Osteoblast (primary cell): ENCODE results near the gene SLC22A12. TPM values are rescaled to one million over a fixed set of nuclear protein-coding genes. Genes with fewer than 3 reads are reported as not detected.
A peak's percentile ranks its signal among the peaks of the same experiment; 100 is the strongest.

ENCODE experiments used
- DNase-seq: peaks from one replicate; pipeline ENCODE4 v3.0.0; 2011; ENCODE audit warnings: low spot score, mixed read lengths; ENCODE audit not compliant: insufficient read length; ENCODE audit errors: missing footprints
- H2AFZ ChIP-seq: 2 replicates; pipeline ENCODE4 v1.6.0; 2011; ENCODE audit warnings: mild to moderate bottlenecking, low read length
- H3K27ac ChIP-seq: 2 replicates; pipeline ENCODE4 v1.5.1; 2011; ENCODE audit warnings: mild to moderate bottlenecking, low read depth, low read length, moderate library complexity
- H3K27me3 ChIP-seq: 2 replicates; pipeline ENCODE4 v1.6.0; 2012; ENCODE audit warnings: mild to moderate bottlenecking, control low read depth, inconsistent platforms, low read length, moderate library complexity; ENCODE audit not compliant: insufficient read depth
- H3K36me3 ChIP-seq: 2 replicates; pipeline ENCODE4 v1.5.1; 2011; ENCODE audit warnings: mild to moderate bottlenecking, low read length, control low read depth, moderate library complexity; ENCODE audit not compliant: insufficient read depth
- H3K4me1 ChIP-seq: 2 replicates; pipeline ENCODE4 v1.5.1; 2011; ENCODE audit warnings: mild to moderate bottlenecking, low read length, control low read depth, moderate library complexity; ENCODE audit not compliant: insufficient read depth
- H3K4me2 ChIP-seq: 2 replicates; pipeline ENCODE4 v1.6.0; 2011; ENCODE audit warnings: mild to moderate bottlenecking, low read length; ENCODE audit not compliant: insufficient read depth
- H3K4me3 ChIP-seq: fragments of 200-600 bp; sonication (generic); 3 replicates; pipeline ENCODE4 v1.5.1; 2012; ENCODE audit warnings: mild to moderate bottlenecking, low read length, inconsistent platforms; ENCODE audit not compliant: insufficient read depth
- H3K79me2 ChIP-seq: 2 replicates; pipeline ENCODE4 v1.6.0; 2012; ENCODE audit warnings: mild to moderate bottlenecking, low read length, control low read depth, inconsistent platforms; ENCODE audit not compliant: insufficient read depth
- H3K9me3 ChIP-seq: 2 replicates; pipeline ENCODE4 v1.5.1; 2011; ENCODE audit warnings: low read depth, low read length, control low read depth
- H4K20me1 ChIP-seq: 2 replicates; pipeline ENCODE4 v1.6.0; 2012; ENCODE audit warnings: mild to moderate bottlenecking, low read length, control low read depth; ENCODE audit not compliant: insufficient read depth
- CTCF ChIP-seq: IDR thresholded peaks from 2 replicates; pipeline ENCODE4 v1.5.1; 2011; ENCODE audit warnings: mild to moderate bottlenecking, low read depth, low read length, moderate library complexity; ENCODE audit errors: extremely low read depth
- total RNA-seq: library from RNA; depleted of rRNA; stranded (reverse); fragments of >200 nt; gene quantifications from 2 replicates; pipeline ENCODE4 v1.2.3, GENCODE V29; 2012

The SLC22A12 gene
- total RNA-seq, 1 donor, result not detected

- no peaks in the 10 kb centered on the region for H3K79me2 ChIP-seq
- H3K27me3 ChIP-seq, result peaks cover 5% of the 10 kb centered on the region
- no peak overlapping the region for H3K4me3 ChIP-seq
- H3K4me2 ChIP-seq, result no peak overlapping the region
- H2AFZ ChIP-seq, result no peak overlapping the region
- DNase-seq, result peak; percentile 62
- no peaks in the 10 kb centered on the region for H4K20me1 ChIP-seq
- H3K4me1 ChIP-seq, result no peaks in the 10 kb centered on the region
- H3K27ac ChIP-seq, result no peak overlapping the region
- no peaks in the 10 kb centered on the region for H3K36me3 ChIP-seq
- no peaks in the 10 kb centered on the region for H3K9me3 ChIP-seq
- TF ChIP-seq CTCF, result no peak
These were observed 25.8 kb upstream of the SLC22A12 start for GRCh38 chr11:64564947-64565889.

- Histone ChIP-seq H3K4me1 (no peaks in the 10 kb centered on the region), H3K4me3 (no peak overlapping the region), H3K79me2 (no peaks in the 10 kb centered on the region), H3K9me3 (no peaks in the 10 kb centered on the region), H4K20me1 (no peaks in the 10 kb centered on the region), H3K27me3 (peaks cover 5% of the 10 kb centered on the region), H3K4me2 (no peak overlapping the region), H3K36me3 (no peaks in the 10 kb centered on the region), H3K27ac (no peak overlapping the region), H2AFZ (no peak overlapping the region)
- peak; percentile 96 for DNase-seq
- no peak for TF ChIP-seq CTCF
These were observed 24.7 kb upstream of the SLC22A12 start for GRCh38 chr11:64566042-64566914.

DNA sequence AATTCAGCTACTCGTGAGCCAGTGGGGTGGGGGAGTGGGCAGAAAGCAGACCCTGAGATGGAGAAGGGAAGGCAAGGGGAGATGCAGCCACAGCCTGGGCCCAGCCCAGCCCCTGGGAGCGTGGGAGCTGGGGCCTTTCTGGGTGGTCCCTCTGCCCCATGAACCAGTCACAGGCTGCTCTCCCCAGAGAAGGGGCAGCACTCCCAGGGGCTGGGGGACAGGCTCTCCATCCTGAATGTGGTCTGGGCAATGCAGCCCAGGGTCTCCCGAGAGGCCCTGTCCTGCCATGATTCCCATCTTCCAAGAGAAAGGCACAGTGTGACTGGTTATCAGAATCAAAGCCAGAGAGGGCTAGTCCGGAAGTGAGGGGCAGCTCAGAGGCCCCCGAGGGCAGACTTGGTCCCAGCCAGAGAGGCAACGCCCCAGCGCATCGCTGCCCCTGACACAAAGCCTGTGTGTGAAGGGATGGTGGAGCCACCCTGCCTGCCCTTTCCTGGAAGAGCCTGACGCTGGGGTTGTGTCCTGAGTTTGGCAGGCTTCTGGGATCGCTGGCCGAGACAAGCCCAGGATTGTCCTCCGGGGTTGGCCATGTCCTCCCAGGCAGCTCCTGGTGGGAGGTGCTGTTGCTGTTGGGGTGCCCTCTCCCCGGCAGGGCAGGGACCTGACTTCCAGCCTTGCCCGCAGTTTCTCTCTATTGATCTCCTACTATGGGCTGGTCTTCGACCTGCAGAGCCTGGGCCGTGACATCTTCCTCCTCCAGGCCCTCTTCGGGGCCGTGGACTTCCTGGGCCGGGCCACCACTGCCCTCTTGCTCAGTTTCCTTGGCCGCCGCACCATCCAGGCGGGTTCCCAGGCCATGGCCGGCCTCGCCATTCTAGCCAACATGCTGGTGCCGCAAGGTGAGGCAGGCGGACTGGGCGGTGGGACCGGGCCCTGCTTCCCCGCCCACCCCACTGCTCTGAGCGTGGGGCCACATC, 23.8 kb upstream of the SLC22A12 start:
- Histone ChIP-seq H4K20me1 (no peaks in the 10 kb centered on the region), H3K36me3 (no peaks in the 10 kb centered on the region), H3K27me3 (peaks cover 8% of the 10 kb centered on the region), H3K79me2 (no peaks in the 10 kb centered on the region), H3K4me3 (no peak overlapping the region), H3K27ac (no peak overlapping the region), H3K4me2 (no peak overlapping the region), H2AFZ (no peak overlapping the region), H3K9me3 (no peaks in the 10 kb centered on the region), H3K4me1 (no peaks in the 10 kb centered on the region)
- peak; percentile 65 for DNase-seq
- TF ChIP-seq CTCF, result no peak
